Mucosa of gallbladder (tissue), 1 donor: Measurements from ENCODE around the gene SH3BGRL3. TPM values are rescaled to one million over a fixed set of nuclear protein-coding genes. Genes with fewer than 3 reads are reported as not detected.
"Not testable (repeated sequence)": the region's sequence is repeated elsewhere in the genome, so short reads cannot be mapped to it uniquely, and the experiment has no call there.

Source experiments
- DNase-seq: peaks from one replicate; pipeline ENCODE4 v3.0.0-alpha.2; 2020; ENCODE audit warnings: low spot score
- total RNA-seq: library from RNA; stranded (reverse); gene quantifications from one replicate; pipeline ENCODE4 v1.2.1, GENCODE V29; 2021
- donor health status: DM: no; HTN: no; CAD: no.

The SH3BGRL3 gene
- 133 TPM for total RNA-seq

DNA sequence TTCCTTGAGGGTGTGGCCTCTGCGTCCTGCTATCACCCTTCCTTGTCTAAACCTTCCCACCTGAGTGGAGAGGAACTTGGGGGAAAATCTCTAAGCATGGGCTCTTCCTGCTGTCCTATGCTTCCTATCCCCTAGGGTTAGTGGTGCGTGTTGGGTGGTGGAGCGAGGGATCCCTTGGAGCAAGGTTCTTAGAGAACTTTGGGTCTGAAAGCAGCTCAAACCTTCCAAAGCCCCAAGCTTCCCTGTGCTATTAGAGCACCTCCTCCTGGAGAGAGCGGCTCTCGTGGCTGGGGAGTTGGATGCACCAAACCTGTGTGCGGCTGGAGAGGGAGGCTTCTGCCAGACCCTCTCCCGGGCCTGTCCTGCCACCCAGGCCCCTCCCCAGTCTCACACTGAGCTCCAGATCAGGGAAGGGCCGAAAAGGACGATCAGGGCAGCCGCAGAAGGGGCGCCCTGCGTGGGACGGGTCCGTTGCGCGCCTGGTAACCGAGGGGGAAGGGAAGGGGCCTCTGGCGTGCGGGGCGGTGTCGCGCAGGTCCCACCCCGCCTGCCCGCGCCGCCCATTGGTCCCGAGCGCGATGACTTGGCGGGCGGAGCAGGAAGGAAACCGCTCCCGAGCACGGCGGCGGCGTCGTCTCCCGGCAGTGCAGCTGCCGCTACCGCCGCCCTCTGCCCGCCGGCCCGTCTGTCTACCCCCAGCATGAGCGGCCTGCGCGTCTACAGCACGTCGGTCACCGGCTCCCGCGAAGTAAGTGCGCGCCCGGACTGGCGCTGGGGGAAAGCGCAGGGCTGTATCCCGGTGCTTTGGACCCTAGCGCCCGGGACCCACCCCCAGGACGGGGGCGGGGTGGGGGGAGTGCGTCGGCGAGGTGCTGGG, at the start of gene SH3BGRL3:
TSS of gene SH3BGRL3 (plus strand) at position 631 of the 877 bp plus-strand sequence. CDS start at position 701, 70 bp downstream.
- DNase-seq = peak; percentile 86

DNA sequence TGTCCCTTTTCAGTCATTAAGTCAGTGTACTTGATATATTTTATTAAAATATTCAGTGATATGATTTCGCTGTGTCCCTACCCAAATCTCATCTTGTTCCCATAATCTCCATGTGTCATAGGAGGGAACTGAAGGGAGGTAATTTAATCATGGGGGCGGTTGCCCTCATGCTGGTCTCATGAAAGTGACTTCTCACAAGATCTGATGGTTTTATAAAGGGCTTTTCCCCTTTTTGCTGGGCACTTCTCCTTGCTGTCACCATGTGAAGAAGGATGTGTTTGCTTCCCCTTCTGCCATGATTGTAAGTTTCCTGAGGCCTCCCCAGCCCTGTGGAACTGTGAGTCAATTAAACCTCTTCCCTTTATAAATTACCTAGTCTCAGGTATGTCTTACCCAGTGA, 49.2 kb upstream of the SH3BGRL3 start:
- not testable (repeated sequence) for DNase-seq

DNA sequence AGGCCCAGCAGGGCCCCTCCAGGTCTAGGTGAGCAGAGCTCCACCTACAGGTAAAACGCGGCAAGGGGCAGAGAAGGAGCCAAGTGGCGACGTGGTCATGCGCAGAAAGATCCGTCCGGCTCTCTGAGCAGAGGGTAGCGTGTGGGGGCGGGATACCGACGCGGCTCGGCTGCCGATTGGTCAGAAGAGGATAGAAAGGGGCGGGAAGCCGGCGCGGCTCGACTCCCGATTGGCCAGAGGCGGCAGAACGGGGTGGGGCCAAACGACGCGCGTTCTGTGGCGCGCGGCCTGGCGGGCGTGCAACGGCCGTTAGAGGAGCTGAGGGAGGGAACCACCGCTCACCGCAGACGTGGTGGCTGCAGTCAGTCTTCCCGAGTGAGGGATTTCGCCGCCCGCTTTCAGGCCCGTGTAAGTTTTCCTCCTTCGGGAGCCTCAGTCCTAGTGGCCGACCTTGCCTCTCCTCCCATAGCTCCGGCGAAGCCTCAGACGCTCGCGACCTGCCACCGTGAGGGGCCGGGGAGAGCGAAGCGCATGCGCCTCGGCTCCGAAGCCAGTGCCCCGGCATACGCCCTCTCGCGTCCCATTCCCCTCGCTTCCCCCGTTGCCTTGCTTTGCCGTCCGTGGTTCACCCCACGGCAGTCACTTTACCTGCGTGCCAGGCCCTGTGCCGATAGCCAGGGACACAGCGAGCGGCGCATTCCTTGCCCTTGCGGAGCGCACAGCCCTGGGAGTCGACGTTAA, 45.8 kb upstream of the SH3BGRL3 start, which contains the start of gene CEP85:
TSS of gene CEP85 (plus strand) at position 298 of the 741 bp plus-strand sequence. CDS start 5,584 bp downstream, outside the sequence.
- DNase-seq = peak; percentile 99

DNA sequence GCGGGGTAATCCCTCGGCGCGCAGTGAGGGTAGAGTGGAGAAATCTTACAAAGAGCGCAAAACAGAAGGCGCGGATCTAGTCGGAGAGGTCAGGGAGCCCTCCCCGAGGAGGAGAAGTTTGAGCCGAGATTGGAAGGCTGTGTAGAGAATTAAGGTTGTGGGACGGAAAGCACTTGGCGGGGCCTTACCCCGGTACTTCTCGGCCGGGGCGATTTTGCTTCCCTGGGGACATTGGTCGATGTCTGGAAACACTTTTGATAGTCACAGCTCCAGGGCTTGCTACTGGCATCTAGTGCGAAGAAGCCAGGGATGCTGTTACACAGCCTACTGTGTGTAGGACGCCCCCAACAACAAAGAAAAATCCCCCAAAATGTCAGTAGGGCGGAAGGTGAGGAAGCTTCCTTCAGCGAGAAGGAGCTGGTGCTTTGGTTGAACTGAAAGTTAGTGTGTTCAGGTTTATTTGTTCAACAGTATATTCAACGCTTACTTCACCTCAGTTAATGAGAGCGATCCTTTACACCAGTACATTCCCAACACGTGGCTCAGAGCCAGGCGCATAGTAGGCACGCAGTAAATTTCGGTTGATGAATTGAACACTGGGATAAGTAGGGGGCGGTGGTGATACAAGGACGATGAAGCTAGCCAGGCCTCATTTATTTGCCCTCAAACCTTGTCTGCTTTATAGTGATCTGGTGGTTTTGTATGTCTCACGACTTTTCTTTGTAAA, 45.1 kb upstream of the SH3BGRL3 start:
- no peak for DNase-seq

DNA sequence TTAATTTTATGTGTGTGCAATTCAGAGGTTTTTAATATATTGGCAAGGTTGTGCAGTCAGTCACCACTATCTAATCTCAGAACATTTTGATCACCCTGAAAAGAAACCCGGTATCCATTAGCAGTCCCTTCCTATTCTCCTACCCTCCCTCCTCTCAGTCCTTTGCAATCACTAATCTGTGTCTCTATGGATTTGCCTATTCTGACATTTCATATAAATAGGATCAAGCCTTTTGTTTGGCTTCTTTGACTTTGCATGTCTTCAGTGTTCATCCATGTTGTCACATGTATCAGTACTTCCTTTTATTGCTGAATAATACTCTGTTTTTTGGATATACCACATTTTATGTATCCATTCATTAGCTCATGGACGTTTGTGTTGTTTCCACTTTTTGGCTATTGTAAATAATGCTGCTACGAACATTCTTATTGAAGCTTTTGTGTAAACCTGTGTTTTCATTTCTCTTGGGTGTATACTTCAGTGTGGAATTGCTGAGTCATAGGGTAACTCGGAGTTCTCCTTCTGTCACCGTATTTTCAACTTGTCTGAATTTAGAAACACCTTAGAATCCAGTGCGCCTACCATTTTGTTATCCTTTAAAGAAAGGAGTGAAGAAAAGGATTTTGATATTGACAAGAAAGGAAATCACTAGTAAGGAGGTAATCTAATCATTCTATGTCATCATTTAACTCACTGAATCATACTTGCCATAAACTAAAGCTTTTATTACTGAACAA, 42.5 kb upstream of the SH3BGRL3 start:
- DNase-seq = no peak

DNA sequence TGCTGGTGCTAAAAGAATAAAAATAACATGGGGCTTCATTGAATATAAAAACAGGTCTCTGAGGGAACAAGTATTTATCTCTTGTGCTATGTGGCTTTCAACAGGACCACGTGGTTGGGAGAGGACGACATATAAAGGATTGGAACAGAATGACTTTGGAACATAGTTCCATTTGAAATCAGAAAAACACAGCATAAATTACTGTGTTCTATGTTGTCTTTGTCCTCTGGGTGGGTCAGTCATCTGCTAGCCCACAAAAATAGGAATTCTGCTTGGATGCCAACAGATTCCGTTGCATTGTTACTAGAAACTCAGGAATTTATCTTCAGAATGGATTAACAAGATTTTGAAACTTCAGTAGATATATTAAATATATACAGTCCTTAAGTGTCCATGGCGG, 40.0 kb upstream of the SH3BGRL3 start:
- no peak for DNase-seq

DNA sequence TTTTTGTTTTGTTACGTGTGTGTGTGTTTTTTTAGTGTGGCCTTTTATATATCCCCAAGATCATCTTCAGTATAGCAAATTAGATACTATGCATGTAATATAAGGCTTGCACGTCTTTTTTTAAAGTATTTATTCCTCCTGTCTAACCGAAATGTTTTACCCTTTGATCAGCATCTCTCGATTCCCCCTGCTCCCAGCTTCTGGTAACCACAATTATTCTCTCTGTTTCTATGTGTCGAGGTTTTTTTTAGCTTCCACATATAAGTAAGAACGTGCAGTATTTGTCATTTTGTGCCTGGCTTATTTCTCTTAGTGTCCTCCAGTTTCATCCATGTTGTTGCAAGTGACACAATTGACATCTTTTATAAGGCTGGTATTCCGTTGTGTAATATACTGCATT, 27.2 kb upstream of the SH3BGRL3 start:
- DNase-seq = no peak

DNA sequence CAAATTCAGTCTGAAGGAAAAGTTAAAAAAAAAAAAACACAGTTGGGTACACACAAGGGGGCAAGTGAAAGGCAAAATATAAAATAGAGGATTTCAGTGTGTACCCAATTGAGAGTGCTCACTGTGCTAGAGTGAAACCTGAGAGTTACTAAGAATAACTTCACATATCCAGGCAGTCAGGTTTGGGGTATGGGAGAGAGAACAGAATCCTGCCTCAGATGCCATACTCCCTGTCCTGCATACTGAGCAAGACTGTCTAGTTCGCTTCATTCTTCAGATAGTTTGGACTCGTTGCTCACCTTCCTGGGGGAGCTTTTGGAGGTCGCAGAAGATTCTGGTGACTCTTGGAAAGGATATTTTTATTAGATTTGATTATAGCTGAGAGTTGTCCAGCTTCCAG, 25.5 kb upstream of the SH3BGRL3 start:
- no peak for DNase-seq

DNA sequence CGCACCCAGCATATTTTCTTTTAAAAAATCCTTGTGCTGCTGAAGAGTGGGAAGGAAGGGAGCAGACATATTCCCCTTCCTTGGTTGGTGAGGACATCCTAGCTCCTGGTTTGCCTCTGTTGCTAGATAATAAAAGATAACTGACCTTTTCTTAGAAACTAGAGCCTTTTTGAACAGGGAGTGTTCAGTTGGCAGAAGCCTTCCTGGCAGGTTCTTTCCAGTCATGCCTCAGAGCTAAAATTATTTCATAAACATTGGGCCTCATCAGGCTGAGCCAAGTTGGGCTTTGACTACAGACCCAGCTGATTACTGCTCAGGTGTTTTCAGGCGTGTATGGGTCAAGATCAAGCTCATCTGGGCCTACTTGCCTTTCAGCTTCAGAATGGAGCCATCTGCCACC, 22.7 kb upstream of the SH3BGRL3 start:
- no peak for DNase-seq

DNA sequence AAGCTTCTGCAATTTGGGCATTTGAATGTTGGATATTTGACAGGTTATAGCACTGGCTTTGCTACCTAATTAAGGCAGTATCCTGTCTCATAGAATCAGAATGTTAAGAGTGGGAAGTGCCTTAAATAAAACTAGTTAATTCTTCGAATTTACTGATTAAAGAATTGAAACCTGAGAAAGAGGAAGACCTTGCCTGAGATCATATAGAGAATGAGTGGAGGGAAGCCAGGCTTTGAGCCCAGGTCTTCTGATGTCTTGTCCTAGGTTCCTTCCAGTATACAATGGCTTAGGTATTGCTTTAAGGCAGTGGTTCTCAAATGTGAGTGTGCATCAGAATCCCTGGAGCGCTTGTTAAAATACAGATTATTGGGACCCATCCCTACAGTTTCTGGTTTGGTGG, 20.9 kb upstream of the SH3BGRL3 start:
- no peak for DNase-seq

DNA sequence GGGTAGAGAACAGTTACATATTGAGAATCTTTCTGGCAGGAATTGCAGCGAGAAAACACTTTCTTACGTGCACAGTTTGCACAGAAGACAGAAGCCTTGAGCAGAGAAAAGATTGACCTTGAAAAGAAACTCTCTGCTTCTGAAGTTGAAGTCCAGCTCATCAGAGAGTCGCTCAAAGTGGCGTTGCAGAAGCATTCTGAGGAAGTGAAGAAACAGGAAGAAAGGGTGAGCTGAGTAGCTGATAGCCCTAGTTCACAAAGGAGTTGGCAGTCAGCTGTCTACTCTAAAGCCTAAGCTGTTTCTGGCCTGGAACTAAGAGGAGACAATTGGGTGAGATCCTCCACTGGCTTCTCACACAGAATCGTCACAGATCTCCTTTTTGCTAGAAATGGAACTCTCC, 20.3 kb upstream of the SH3BGRL3 start:
- DNase-seq = no peak

DNA sequence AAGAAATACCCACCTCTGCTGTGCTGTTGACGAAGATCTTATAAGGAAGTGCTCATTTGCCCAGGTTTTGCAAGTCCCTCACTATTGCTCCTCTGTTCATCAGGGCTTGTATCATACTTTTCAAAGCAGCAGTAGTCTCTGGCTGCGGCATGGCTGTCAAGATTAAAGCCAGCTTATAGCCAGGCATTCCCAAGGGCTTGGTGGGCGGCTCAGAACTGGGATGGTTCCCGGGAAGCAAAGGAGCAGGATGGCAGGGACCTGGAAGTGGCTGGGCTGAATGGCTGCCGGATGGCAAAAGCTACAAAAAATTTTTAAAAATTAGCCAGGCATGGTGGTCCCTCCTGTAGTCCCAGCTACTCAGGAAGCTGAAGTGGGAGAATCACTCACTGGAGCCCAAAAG, 16.7 kb upstream of the SH3BGRL3 start:
- no peak for DNase-seq

DNA sequence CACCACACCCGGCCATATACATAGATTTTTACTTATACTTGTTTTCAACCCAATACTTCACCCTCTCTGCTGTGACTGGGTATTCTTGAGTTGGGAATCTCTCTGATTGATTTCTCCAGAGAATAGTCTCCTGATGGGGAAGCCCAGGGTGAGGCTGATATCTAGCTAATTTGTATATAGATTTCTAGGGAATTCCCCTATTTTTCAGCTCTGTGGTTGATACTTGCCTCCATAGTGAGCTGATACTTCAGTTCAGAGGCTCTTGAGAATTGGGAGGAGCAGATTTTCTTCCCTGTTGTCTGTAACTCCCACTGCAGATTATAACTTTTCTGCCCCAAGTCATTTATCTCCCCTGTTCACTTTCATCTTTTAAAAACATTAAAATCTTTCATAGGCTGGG, 14.5 kb upstream of the SH3BGRL3 start:
- no peak for DNase-seq

DNA sequence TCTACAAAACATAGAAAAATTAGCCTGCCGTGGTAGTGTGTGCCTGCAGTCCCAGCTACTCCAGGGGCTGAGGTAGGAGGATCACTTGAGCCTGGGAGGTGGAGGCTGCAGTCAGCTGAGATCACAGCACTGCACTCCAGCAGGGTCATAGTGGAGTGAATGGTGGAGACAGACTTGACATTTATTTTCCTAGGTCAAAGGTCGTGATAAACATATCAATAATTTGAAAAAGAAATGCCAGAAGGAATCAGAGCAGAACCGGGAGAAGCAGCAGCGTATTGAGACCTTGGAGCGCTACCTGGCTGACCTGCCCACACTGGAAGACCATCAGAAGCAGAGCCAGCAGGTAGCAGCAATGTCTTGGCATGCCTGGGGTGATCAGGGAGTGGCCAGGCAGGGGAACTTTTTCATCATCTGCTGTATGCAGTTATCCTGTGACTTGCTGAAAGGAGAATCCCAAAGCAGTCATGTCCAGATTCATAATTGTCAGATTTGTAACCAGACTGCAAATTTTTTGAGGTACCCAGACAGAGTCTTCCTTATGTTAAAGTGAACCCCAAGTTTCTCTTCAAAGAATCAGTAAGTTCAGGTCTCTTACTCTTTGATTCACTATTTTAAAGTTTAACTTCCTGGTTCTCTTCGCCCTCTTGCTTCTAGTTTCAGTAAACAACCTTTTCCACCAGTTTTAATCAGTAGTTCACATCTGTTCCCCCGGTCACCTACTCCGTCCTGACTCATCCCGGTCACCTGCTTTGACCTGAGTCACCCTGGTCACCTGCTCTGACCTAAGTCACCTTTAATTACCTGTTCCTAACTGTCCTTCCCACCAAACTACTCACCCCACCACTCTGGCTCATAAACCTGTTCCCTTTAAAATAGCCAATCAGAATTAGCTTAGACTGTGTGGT, 11.3 kb upstream of the SH3BGRL3 start:
- no peak for DNase-seq

DNA sequence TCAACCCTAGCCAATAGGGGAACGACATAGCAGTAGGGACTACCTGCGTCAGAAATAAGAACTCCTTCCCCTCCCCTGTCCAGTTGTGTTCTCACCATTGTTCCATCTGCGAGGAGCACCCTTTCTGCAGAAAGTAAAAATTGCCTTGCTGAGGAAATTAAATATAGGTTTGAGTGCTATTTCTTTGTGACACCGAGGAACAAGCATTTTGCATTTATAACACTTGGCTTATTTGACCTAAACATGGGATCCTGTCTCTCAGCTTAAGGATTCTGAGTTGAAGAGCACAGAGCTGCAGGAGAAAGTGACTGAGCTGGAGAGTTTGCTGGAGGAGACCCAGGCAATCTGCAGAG, 10.7 kb upstream of the SH3BGRL3 start:
- no peak for DNase-seq

DNA sequence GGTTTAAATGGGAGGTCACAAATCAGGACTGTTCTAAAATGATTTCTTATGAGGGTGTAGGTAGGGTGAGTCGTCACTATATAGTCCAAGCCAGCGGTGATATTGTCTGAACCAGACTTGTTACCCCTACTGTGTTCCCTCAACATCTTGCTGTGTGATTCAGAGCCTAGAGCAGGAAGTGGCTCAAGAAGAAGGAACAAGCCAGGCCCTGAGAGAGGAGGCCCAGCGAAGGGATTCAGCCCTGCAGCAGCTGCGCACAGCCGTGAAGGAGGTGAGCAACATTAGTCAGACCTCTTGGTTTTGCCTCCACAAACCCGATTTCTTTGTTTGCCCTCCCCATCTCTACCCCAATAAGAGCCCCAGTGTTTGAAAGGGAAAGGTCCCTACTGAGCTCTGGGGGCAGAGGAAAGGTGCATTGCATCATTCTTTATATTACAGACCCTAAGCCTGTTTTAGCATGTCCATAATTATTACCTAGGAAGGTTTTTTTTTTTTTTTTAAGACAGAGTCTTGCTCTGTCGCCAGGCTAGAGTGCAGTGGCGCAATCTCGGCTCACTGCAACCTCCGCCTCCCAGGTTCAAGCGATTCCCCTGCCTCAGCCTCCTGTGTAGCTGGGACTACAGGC, 5.0 kb upstream of the SH3BGRL3 start:
- DNase-seq = no peak

DNA sequence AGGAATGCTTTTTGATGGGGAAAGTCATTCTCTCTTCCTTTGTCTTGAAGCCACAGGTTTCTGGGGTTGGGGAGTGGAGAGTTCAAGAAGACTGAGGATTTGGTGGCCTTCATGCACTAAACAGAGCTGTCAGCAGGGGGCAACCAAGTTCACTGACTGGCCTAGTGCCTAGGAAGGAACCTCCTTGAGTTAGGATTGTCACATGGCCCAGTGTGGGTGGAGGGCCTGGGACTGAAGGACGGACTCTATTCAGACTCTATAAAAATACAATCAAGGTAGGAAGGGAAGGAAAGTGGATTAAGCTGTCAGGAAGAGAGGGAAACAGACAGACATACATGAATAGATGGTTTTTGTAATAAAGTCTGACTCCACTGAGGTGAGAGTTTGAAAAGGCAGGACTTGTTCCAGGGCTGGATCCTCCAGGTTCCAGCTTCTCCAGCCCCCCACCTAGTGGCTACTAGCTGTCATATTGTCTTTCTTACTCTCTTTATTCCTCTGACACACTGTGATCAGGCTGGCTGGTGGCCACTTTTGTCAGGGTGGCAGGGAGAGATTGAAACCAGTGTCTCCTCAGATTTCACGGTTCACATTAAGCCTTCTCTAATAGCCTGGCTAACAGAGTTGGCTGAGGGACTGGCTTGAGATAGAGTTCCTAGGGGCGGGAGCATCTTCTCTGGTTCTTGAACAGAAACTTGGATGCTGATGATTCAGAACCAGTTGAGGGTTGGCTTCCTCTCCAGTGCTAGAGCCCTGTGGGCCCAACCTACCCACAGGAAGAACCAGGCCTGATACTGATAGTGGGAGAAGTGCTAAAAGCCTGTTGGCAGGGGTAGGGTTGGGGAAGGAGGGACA, 4.1 kb upstream of the SH3BGRL3 start:
- DNase-seq = peak; percentile 87

DNA sequence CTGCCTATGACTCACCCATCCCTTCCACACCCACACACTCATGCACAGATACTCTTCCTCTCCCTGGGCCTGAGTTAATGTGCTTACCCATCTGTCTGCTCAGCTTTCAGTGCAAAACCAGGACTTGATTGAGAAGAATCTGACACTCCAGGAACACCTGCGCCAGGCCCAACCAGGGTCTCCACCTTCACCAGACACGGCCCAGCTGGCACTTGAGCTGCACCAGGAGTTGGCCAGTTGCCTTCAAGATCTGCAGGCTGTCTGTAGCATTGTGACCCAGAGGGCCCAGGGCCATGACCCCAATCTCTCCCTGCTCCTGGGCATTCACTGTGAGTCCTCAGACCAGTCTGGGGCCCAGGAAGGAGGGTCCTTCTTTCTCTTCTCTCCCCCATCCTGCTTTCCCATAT, 3.5 kb upstream of the SH3BGRL3 start:
- DNase-seq = no peak

DNA sequence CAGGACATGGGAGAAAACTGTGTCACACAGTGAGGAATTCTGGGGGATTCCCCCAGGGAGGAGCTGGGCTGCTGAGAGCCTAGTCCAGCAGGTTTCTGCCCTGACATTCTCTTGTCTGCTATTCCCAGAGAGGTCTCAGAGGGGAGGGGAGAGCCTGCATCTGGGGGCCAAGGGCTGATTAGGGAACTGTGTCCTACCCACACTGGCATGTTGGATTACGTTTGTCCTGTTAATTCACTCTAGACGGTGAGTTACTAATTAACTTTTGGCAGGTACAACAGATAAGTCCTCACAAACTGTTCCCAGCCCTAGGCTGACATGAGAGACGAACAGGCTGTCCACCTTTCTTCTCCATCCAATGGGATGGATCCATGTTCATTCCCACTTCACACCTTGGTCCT, 2.6 kb upstream of the SH3BGRL3 start:
- no peak for DNase-seq
